Keratinocyte (primary cell): ENCODE results near the gene C8G. TPM values are rescaled to one million over a fixed set of nuclear protein-coding genes. Genes with fewer than 3 reads are reported as not detected.

Experiments used
- DNase-seq: peaks from one replicate; pipeline ENCODE4 v3.0.0-alpha.2; 2011; ENCODE audit warnings: low read depth, missing footprints, low spot score
- FAIRE-seq: peaks from 2 replicates; lab custom pipeline; 2011; peaks lifted over from hg19 to GRCh38; lab: Jason Lieb, UNC
- H2AFZ ChIP-seq: 2 replicates; pipeline ENCODE4 v1.6.0; 2012; ENCODE audit warnings: low read length, control low read depth, inconsistent platforms; ENCODE audit not compliant: control insufficient read depth
- H3K27ac ChIP-seq: 2 replicates; pipeline ENCODE4 v1.5.1; 2011; ENCODE audit warnings: low read length; ENCODE audit not compliant: control insufficient read depth, insufficient read depth
- H3K27me3 ChIP-seq: 3 replicates; pipeline ENCODE4 v1.6.0; 2011; ENCODE audit warnings: low read length; ENCODE audit not compliant: control insufficient read depth, insufficient read depth; ENCODE audit errors: extremely low read depth
- H3K36me3 ChIP-seq, 2 experiments: 2 replicates in 1 of 2; 3 replicates in 1 of 2; pipeline ENCODE4 v1.5.1; 2011; ENCODE audit warnings: low read length in 2 of 2, mild to moderate bottlenecking in 1 of 2; ENCODE audit not compliant: control insufficient read depth in 2 of 2, insufficient read depth in 2 of 2; ENCODE audit errors: extremely low read depth in 1 of 2
- H3K4me1 ChIP-seq: 3 replicates; pipeline ENCODE4 v1.5.1; 2011; ENCODE audit warnings: low read length; ENCODE audit not compliant: control insufficient read depth, insufficient read depth; ENCODE audit errors: extremely low read depth
- H3K4me2 ChIP-seq: 3 replicates; pipeline ENCODE4 v1.6.0; 2011; ENCODE audit warnings: low read depth, low read length; ENCODE audit not compliant: control insufficient read depth, insufficient read depth; ENCODE audit errors: extremely low read depth
- H3K4me3 ChIP-seq, 3 experiments: fragments of 200-600 bp in 1 of 3; sonication (generic) in 1 of 3; 2 replicates in 2 of 3; 3 replicates in 1 of 3; pipeline ENCODE4 v1.5.1; 2011 to 2016; ENCODE audit warnings: low read length in 3 of 3, mild to moderate bottlenecking in 3 of 3, control low read depth in 2 of 3, inconsistent platforms in 1 of 3, low read depth in 1 of 3, mixed read lengths in 1 of 3, mixed run types in 1 of 3, moderate library complexity in 1 of 3; ENCODE audit not compliant: control insufficient read depth in 2 of 3, insufficient read depth in 2 of 3; ENCODE audit errors: extremely low read depth in 1 of 3
- H3K79me2 ChIP-seq: 2 replicates; pipeline ENCODE4 v1.6.0; 2012; ENCODE audit warnings: low read length; ENCODE audit not compliant: control insufficient read depth, insufficient read depth
- H3K9ac ChIP-seq: 3 replicates; pipeline ENCODE4 v1.6.0; 2011; ENCODE audit warnings: low read length; ENCODE audit not compliant: control insufficient read depth, insufficient read depth; ENCODE audit errors: extremely low read depth
- H3K9me1 ChIP-seq: 3 replicates; pipeline ENCODE4 v1.6.0; 2011; ENCODE audit warnings: low read length; ENCODE audit not compliant: control insufficient read depth, insufficient read depth; ENCODE audit errors: extremely low read depth
- H3K9me3 ChIP-seq: 2 replicates; pipeline ENCODE4 v1.5.1; 2012; ENCODE audit warnings: low read depth, low read length; ENCODE audit not compliant: control insufficient read depth
- H4K20me1 ChIP-seq: 3 replicates; pipeline ENCODE4 v1.6.0; 2011; ENCODE audit warnings: low read length; ENCODE audit not compliant: control insufficient read depth, insufficient read depth; ENCODE audit errors: extremely low read depth
- CTCF ChIP-seq, 3 experiments: IDR thresholded peaks in 1 of 3; conservative IDR thresholded peaks in 1 of 3; optimal IDR thresholded peaks in 1 of 3; 2 replicates in 2 of 3; 3 replicates in 1 of 3; pipeline versions ENCODE3 to v1.5.1; 2011; ENCODE audit warnings: low read length in 3 of 3, mild to moderate bottlenecking in 3 of 3, moderate library complexity in 2 of 3, control low read depth in 1 of 3, inconsistent platforms in 1 of 3; ENCODE audit not compliant: insufficient read depth in 2 of 3; ENCODE audit errors: extremely low read depth in 1 of 3
- EZH2 ChIP-seq: IDR thresholded peaks from one replicate; pipeline ENCODE4 v1.6.1; 2012; ENCODE audit warnings: inconsistent platforms, mild to moderate bottlenecking, low read length, moderate library complexity
- dilution Hi-C: fragments of 300-500 bp; cut with MboI; formaldehyde crosslinking; loops from one replicate; pipeline ENCODE4 v1.7.0; 2020; ENCODE audit warnings: low sequenced_read_pairs; ENCODE audit not compliant: extremely low pct_ligation_motif_present
- polyA plus RNA-seq, 5 experiments: library from polyadenylated mRNA; depleted of rRNA in 3 of 5; stranded (reverse) in 3 of 5; stranded (forward) in 1 of 5; unstranded in 1 of 5; fragments of >200 nt; gene quantifications; 1 replicate in 1 of 5; 2 replicates in 3 of 5; 3 replicates in 1 of 5; pipeline versions ENCODE4 v1.2.1 to v1.2.3, GENCODE V29; 2011 to 2012; ENCODE audit warnings: missing spikeins in 2 of 5, low read depth in 1 of 5, low replicate concordance in 1 of 5

Gene C8G
- polyA plus RNA-seq, 1 donor (not counting 4 experiments of a cell fraction or from before 2014, with no cell fraction given): 0.24 TPM

DNA sequence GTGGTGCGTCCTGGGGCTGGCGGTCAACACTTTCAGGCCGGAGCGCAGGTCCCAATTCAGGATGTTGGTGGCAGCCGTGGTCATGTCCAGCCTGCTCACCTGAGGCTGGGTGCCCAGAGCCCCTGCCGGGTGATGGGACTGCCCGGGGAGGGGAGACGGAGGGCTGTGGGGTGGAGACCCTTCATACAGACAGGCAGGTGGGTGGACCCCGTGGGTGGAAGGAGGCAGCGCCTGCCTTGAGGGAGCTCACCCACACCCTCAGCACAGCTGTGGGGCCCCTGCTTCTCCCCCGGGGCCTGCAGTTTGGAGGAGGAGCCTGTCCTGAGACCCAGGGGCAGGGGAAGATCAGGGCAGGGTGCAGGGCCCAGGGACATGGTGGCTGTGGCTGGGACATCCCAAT lies 25.3 kb downstream of the C8G start:
- H3K27ac ChIP-seq: no peak overlapping the region
- no peak for DNase-seq
- H3K4me2 ChIP-seq: no peak overlapping the region
- H3K9me1 ChIP-seq: no peaks in the 10 kb centered on the region
- TF ChIP-seq CTCF (optimal IDR thresholded peaks at IDR 0.05 in 1 of 3, IDR thresholded peaks at IDR 0.05 in 1 of 3, conservative IDR thresholded peaks at IDR 0.05 in 1 of 3; ENCODE audit: extremely low read depth in 1 of 3, insufficient read depth in 2 of 3, low read length in 3 of 3) (no peak), EZH2 (no peak)
- no peaks in the 10 kb centered on the region for H3K9me3 ChIP-seq
- H4K20me1 ChIP-seq: no peaks in the 10 kb centered on the region
- H3K4me1 ChIP-seq: peaks cover 7% of the 10 kb centered on the region
- no peaks in the 10 kb centered on the region for H3K36me3 ChIP-seq
- dilution Hi-C loops: no loop called here
- H3K27me3 ChIP-seq: no peaks in the 10 kb centered on the region
- no peak overlapping the region for H3K4me3 ChIP-seq
- H3K9ac ChIP-seq: no peak overlapping the region
- H2AFZ ChIP-seq: no peak overlapping the region
- no peaks in the 10 kb centered on the region for H3K79me2 ChIP-seq
- FAIRE-seq: no peak

DNA sequence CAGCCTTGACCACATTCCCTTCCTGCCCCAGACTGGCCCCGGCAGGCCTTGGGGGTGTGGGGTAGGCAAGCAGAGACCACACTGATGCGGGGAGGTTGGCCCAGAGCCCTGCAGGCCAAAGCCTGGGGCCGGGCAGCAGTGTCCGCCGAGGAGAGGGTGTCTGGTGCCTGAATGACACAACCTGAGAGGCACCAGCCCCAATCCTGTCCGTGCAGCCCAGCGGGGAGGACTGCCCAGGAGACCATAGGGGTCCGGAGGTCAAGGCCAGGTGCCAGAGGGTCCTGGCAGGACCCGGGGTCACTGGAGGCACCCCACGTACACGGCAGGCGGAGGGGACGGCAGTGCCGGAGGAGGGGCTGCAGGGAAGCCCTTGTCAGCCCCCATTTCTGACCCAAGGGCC lies 26.7 kb downstream of the C8G start:
- Histone ChIP-seq H3K9me1 (no peaks in the 10 kb centered on the region), H3K9ac (no peak overlapping the region), H3K4me1 (peaks cover 8% of the 10 kb centered on the region), H4K20me1 (no peaks in the 10 kb centered on the region), H3K4me2 (no peak overlapping the region), H3K36me3 (no peaks in the 10 kb centered on the region), H2AFZ (no peak overlapping the region), H3K9me3 (no peaks in the 10 kb centered on the region), H3K27ac (no peak overlapping the region), H3K79me2 (no peaks in the 10 kb centered on the region), H3K4me3 (no peak overlapping the region), H3K27me3 (no peaks in the 10 kb centered on the region)
- dilution Hi-C loops: no loop called here
- FAIRE-seq (no peak), DNase-seq (no peak)
- TF ChIP-seq EZH2: no peak
- no peak for TF ChIP-seq CTCF (optimal IDR thresholded peaks at IDR 0.05 in 1 of 3, IDR thresholded peaks at IDR 0.05 in 1 of 3, conservative IDR thresholded peaks at IDR 0.05 in 1 of 3; ENCODE audit: extremely low read depth in 1 of 3, insufficient read depth in 2 of 3, low read length in 3 of 3)
